DMS153 (cell line): ENCODE measurements around the gene RYR1.
"Not testable (repeated sequence)": the region's sequence is repeated elsewhere in the genome, so short reads cannot be mapped to it uniquely, and the experiment has no call there.

ENCODE experiments used
- DNase-seq: peaks from one replicate; lab custom pipeline; 2025; lab: John Stamatoyannopoulos, UW

The RYR1 gene

GRCh38 chr19:38538793-38539528 lies 105.5 kb downstream of the RYR1 start:
- no peak for DNase-seq

- no peak for DNase-seq
These were observed 106.3 kb downstream of the RYR1 start for GRCh38 chr19:38539751-38540150.

GRCh38 chr19:38542040-38542439 lies 108.5 kb downstream of the RYR1 start:
- no peak for DNase-seq

- no peak for DNase-seq
These were observed 109.9 kb downstream of the RYR1 start for GRCh38 chr19:38543286-38543806.

GRCh38 chr19:38543807-38544568 lies 110.5 kb downstream of the RYR1 start:
- DNase-seq: peak; percentile 45

- DNase-seq: no peak
These were observed 111.3 kb downstream of the RYR1 start for GRCh38 chr19:38544569-38545315.

GRCh38 chr19:38545596-38545995 lies 112.1 kb downstream of the RYR1 start:
- DNase-seq: no peak

- no peak for DNase-seq
These were observed 113.9 kb downstream of the RYR1 start for GRCh38 chr19:38547421-38547820.

GRCh38 chr19:38549061-38549460 lies 115.6 kb downstream of the RYR1 start:
- DNase-seq: no peak

GRCh38 chr19:38549942-38550341 lies 116.5 kb downstream of the RYR1 start:
- DNase-seq: no peak

- no peak for DNase-seq
These were observed 116.9 kb downstream of the RYR1 start for GRCh38 chr19:38550376-38550775.

- DNase-seq: no peak
These were observed 117.9 kb downstream of the RYR1 start for GRCh38 chr19:38551450-38551813.

- DNase-seq: not testable (repeated sequence)
These were observed 119.7 kb downstream of the RYR1 start for GRCh38 chr19:38553239-38553638.

- no peak for DNase-seq
These were observed 121.2 kb downstream of the RYR1 start for GRCh38 chr19:38554676-38555141.

- no peak for DNase-seq
These were observed 121.7 kb downstream of the RYR1 start for GRCh38 chr19:38555200-38555599.

- no peak for DNase-seq
These were observed 123.2 kb downstream of the RYR1 start for GRCh38 chr19:38556521-38557174.

- no peak for DNase-seq
These were observed 123.8 kb downstream of the RYR1 start for GRCh38 chr19:38557205-38557799.

GRCh38 chr19:38558933-38559332 lies 125.4 kb downstream of the RYR1 start:
- not testable (repeated sequence) for DNase-seq

- DNase-seq: no peak
These were observed 126.2 kb downstream of the RYR1 start for GRCh38 chr19:38559428-38560401.

GRCh38 chr19:38561053-38561606 lies 127.6 kb downstream of the RYR1 start:
- DNase-seq: no peak
